CD4-positive, alpha-beta T cell treated with Interleukin-2 at 100 ng/mL for 4 hours (primary cell): ENCODE measurements around the gene EXD3.
A peak's percentile ranks its signal among the peaks of the same experiment; 100 is the strongest.
"Not testable (repeated sequence)": the region's sequence is repeated elsewhere in the genome, so short reads cannot be mapped to it uniquely, and the experiment has no call there.

Source experiments
- DNase-seq: peaks from one replicate; pipeline ENCODE4 v3.0.0-alpha.2; 2020; ENCODE audit warnings: low spot score

Gene EXD3

GRCh38 chr9:137339908-137340462 lies 83.0 kb downstream of the EXD3 start:
- DNase-seq = not testable (repeated sequence)

- no peak for DNase-seq
These were observed 83.7 kb downstream of the EXD3 start for GRCh38 chr9:137339045-137339907.

GRCh38 chr9:137336735-137337134 lies 86.2 kb downstream of the EXD3 start:
- no peak for DNase-seq

GRCh38 chr9:137333016-137333671 lies 89.8 kb downstream of the EXD3 start:
- DNase-seq = no peak

GRCh38 chr9:137331929-137332328 lies 91.0 kb downstream of the EXD3 start:
- DNase-seq = no peak

- no peak for DNase-seq
These were observed 92.3 kb downstream of the EXD3 start for GRCh38 chr9:137330689-137331088.

- DNase-seq = not testable (repeated sequence)
These were observed 93.4 kb downstream of the EXD3 start for GRCh38 chr9:137329590-137329989.

- not testable (repeated sequence) for DNase-seq
These were observed 95.1 kb downstream of the EXD3 start for GRCh38 chr9:137327641-137328550.

- peak; percentile 6 for DNase-seq
These were observed 96.4 kb downstream of the EXD3 start for GRCh38 chr9:137326445-137327065.

GRCh38 chr9:137325799-137326198 lies 97.2 kb downstream of the EXD3 start:
- DNase-seq = no peak

GRCh38 chr9:137325124-137325523 lies 97.8 kb downstream of the EXD3 start:
- DNase-seq = no peak

GRCh38 chr9:137323531-137324331 lies 99.2 kb downstream of the EXD3 start:
- no peak for DNase-seq

- no peak for DNase-seq
These were observed 101.1 kb downstream of the EXD3 start for GRCh38 chr9:137321726-137322361.

- DNase-seq = peak; percentile 18
These were observed 102.2 kb downstream of the EXD3 start for GRCh38 chr9:137320555-137321384.

- DNase-seq = no peak
These were observed 103.0 kb downstream of the EXD3 start for GRCh38 chr9:137319739-137320551.

- DNase-seq = no peak
These were observed 103.8 kb downstream of the EXD3 start for GRCh38 chr9:137319011-137319738.

- no peak for DNase-seq
These were observed 104.4 kb downstream of the EXD3 start for GRCh38 chr9:137318602-137319001.
